HepG2 (cell line): ENCODE results near the gene IQCE. TPM values are rescaled to one million over a fixed set of nuclear protein-coding genes. Genes with fewer than 3 reads are reported as not detected.
A peak's percentile ranks its signal among the peaks of the same experiment; 100 is the strongest.

Source experiments
- ARHGAP35 ChIP-seq: sonication (generic); formaldehyde crosslinking; IDR thresholded peaks from 2 replicates; pipeline ENCODE4 v1.9.0; 2022; ENCODE audit warnings: mild to moderate bottlenecking, inconsistent platforms, moderate library complexity, missing genetic modification reagents, borderline replicate concordance
- CEBPG ChIP-seq: IDR thresholded peaks from 2 replicates; pipeline ENCODE4 v1.6.1; 2016
- DZIP1 ChIP-seq: sonication (generic); formaldehyde crosslinking; IDR thresholded peaks from 2 replicates; pipeline ENCODE4 v1.5.0; 2020; ENCODE audit warnings: mild to moderate bottlenecking, missing genetic modification reagents
- GTF3A ChIP-seq: sonication (generic); formaldehyde crosslinking; conservative IDR thresholded peaks from 2 replicates; pipeline ENCODE4 v1.4.0; 2020; ENCODE audit warnings: mild to moderate bottlenecking, missing genetic modification reagents
- HOXA7 ChIP-seq: sonication (generic); formaldehyde crosslinking; IDR thresholded peaks from 2 replicates; pipeline ENCODE4 v1.8.1; 2022; ENCODE audit warnings: mild to moderate bottlenecking, missing genetic modification reagents, moderate library complexity
- KDM4B ChIP-seq: sonication (generic); formaldehyde crosslinking; IDR thresholded peaks from 2 replicates; pipeline ENCODE4 v1.4.0; 2020; ENCODE audit warnings: missing genetic modification reagents
- MAFG ChIP-seq: sonication (generic); formaldehyde crosslinking; IDR thresholded peaks from 2 replicates; pipeline ENCODE4 v1.5.1; 2020; ENCODE audit warnings: mild to moderate bottlenecking, missing genetic modification reagents
- MBNL3 ChIP-seq: fragments of 250-450 bp; sonication (Bioruptor Pico); conservative IDR thresholded peaks from 2 replicates; pipeline ENCODE4 v1.8.0; 2022; ENCODE audit warnings: mild to moderate bottlenecking, inconsistent platforms
- NRL ChIP-seq: sonication (generic); formaldehyde crosslinking; IDR thresholded peaks from 2 replicates; pipeline ENCODE4 v1.5.0; 2020; ENCODE audit warnings: missing genetic modification reagents, mild to moderate bottlenecking, moderate library complexity, borderline replicate concordance
- SIN3A ChIP-seq: IDR thresholded peaks from 2 replicates; pipeline ENCODE4 v1.6.1; 2011; ENCODE audit warnings: low read depth, mild to moderate bottlenecking, control low read depth, low read length, borderline replicate concordance
- TEAD2 ChIP-seq: sonication (generic); formaldehyde crosslinking; IDR thresholded peaks from 2 replicates; pipeline ENCODE4 v1.9.0; 2021; ENCODE audit warnings: missing genetic modification reagents
- ZFP36L1 ChIP-seq: sonication (generic); formaldehyde crosslinking; IDR thresholded peaks from 2 replicates; pipeline ENCODE4 v1.8.0; 2022; ENCODE audit warnings: mild to moderate bottlenecking, missing genetic modification reagents, moderate library complexity
- ZFP62 ChIP-seq: sonication (generic); formaldehyde crosslinking; IDR thresholded peaks from 2 replicates; pipeline ENCODE4 v1.4.0; 2020; ENCODE audit warnings: missing genetic modification reagents
- ZGPAT ChIP-seq: IDR thresholded peaks from 2 replicates; pipeline ENCODE4 v1.6.1; 2016; ENCODE audit warnings: mild to moderate bottlenecking
- ZNF367 ChIP-seq: sonication (generic); formaldehyde crosslinking; IDR thresholded peaks from 2 replicates; pipeline ENCODE4 v1.4.0; 2020; ENCODE audit warnings: missing genetic modification reagents, borderline replicate concordance
- ZNF430 ChIP-seq: sonication (generic); formaldehyde crosslinking; IDR thresholded peaks from 2 replicates; pipeline ENCODE4 v1.9.0; 2021; ENCODE audit warnings: mild to moderate bottlenecking, missing genetic modification reagents
- ZNF512 ChIP-seq: sonication (generic); formaldehyde crosslinking; IDR thresholded peaks from 2 replicates; pipeline ENCODE4 v1.4.0; 2020; ENCODE audit warnings: mild to moderate bottlenecking, missing genetic modification reagents
- ZNF552 ChIP-seq: sonication (generic); formaldehyde crosslinking; IDR thresholded peaks from 2 replicates; pipeline ENCODE4 v1.9.0; 2022; ENCODE audit warnings: missing genetic modification reagents, mild to moderate bottlenecking, borderline replicate concordance
- ZNF678 ChIP-seq: sonication (generic); formaldehyde crosslinking; IDR thresholded peaks from 2 replicates; pipeline ENCODE4 v1.4.0; 2020; ENCODE audit warnings: mild to moderate bottlenecking, missing genetic modification reagents
- ZNF7 ChIP-seq: IDR thresholded peaks from 2 replicates; pipeline ENCODE4 v1.6.1; 2016; ENCODE audit warnings: missing biosample characterization, missing genetic modification reagents
- ZNF737 ChIP-seq: sonication (generic); formaldehyde crosslinking; IDR thresholded peaks from 2 replicates; pipeline ENCODE4 v1.5.0; 2020; ENCODE audit warnings: missing genetic modification reagents, mild to moderate bottlenecking, borderline replicate concordance
- ZNF775 ChIP-seq: sonication (generic); formaldehyde crosslinking; IDR thresholded peaks from 2 replicates; pipeline ENCODE4 v1.4.0; 2020; ENCODE audit warnings: missing genetic modification reagents, mild to moderate bottlenecking, moderate library complexity, borderline replicate concordance
- ZXDC ChIP-seq: sonication (generic); formaldehyde crosslinking; IDR thresholded peaks from 2 replicates; pipeline ENCODE4 v1.5.0; 2020; ENCODE audit warnings: mild to moderate bottlenecking, missing genetic modification reagents
- polyA plus RNA-seq, 8 experiments: library from polyadenylated mRNA; depleted of rRNA in 3 of 8; stranded (reverse) in 7 of 8; unstranded in 1 of 8; fragments of >200 nt; fragmentation: Illumina TruSeq in 4 of 8; extraction: Trizol in 4 of 8; gene quantifications; 2 replicates each; pipeline versions ENCODE4 v1.2.1 to v1.2.3, GENCODE V29; 2011 to 2016; ENCODE audit warnings: low read depth in 4 of 8, missing spikeins in 1 of 8, mixed read lengths in 1 of 8; ENCODE audit not compliant: insufficient read depth in 1 of 8
- total RNA-seq, 5 experiments: library from RNA; depleted of rRNA; stranded (reverse); fragments of >200 nt; fragmentation: Illumina TruSeq; extraction: Trizol; gene quantifications; 2 replicates each; pipeline ENCODE4 v1.2.3, GENCODE V29; 2016; ENCODE audit warnings: low read depth in 1 of 5

IQCE gene
- total and polyA plus RNA-seq, 2 of the 13 experiments (the other 11 are each of a cell fraction or from before 2014, with no cell fraction given) = 1.5 to 2.5 TPM

- TF ChIP-seq ARHGAP35 (CRISPR knock-in tag) (no peak), NRL (CRISPR knock-in tag) (no peak), KDM4B (no peak), ZNF367 (CRISPR knock-in tag) (no peak), MAFG (CRISPR knock-in tag) (no peak), CEBPG (CRISPR knock-in tag) (no peak), ZNF737 (CRISPR knock-in tag) (no peak), ZNF678 (CRISPR knock-in tag) (no peak), DZIP1 (no peak), GTF3A (CRISPR knock-in tag) (no peak), ZNF775 (no peak), TEAD2 (no peak), HOXA7 (CRISPR knock-in tag) (no peak), MBNL3 (no peak), ZNF430 (no peak), ZNF512 (CRISPR knock-in tag) (no peak), ZNF7 (no peak), ZFP36L1 (no peak), ZGPAT (CRISPR knock-in tag) (0 out of 2 replicates have a peak, but pooled peaks have one; percentile 37), ZFP62 (CRISPR knock-in tag) (no peak), ZXDC (no peak), SIN3A (peak; percentile 91; the same call in 1 of the 2 replicates), ZNF552 (no peak)
Observed at GRCh38 chr7:2558629-2559282, at the start of gene IQCE (continued).
